Embryonic facial prominence (tissue), 1 donor: ENCODE results near the gene OR2AG1.
"Not testable (repeated sequence)": the region's sequence is repeated elsewhere in the genome, so short reads cannot be mapped to it uniquely, and the experiment has no call there.

Experiments used
- DNase-seq: peaks from one replicate; pipeline ENCODE4 v3.0.0-alpha.2; 2016; ENCODE audit errors: extremely low spot score

OR2AG1 gene

GRCh38 chr11:6790546-6790945 lies 7.7 kb downstream of the OR2AG1 start:
- DNase-seq: no peak

- DNase-seq: no peak
These were observed 11.8 kb downstream of the OR2AG1 start for GRCh38 chr11:6794639-6795038.

- DNase-seq: no peak
These were observed 16.6 kb downstream of the OR2AG1 start, which contains the start of gene OR6A2 for GRCh38 chr11:6799402-6799801. Gene OR6A2, minus strand, starts transcription at chr11:6799689. Its CDS starts 3,981 bp downstream, at chr11:6795708.

GRCh38 chr11:6801075-6801474 lies 18.3 kb downstream of the OR2AG1 start:
- not testable (repeated sequence) for DNase-seq

GRCh38 chr11:6812390-6813005 lies 29.7 kb downstream of the OR2AG1 start:
- no peak for DNase-seq

GRCh38 chr11:6813656-6814055 lies 30.8 kb downstream of the OR2AG1 start:
- DNase-seq: no peak

- DNase-seq: no peak
These were observed 34.9 kb downstream of the OR2AG1 start for GRCh38 chr11:6817694-6818093.

- DNase-seq: no peak
These were observed 36.1 kb downstream of the OR2AG1 start for GRCh38 chr11:6818967-6819366.

GRCh38 chr11:6824136-6824823 lies 41.5 kb downstream of the OR2AG1 start:
- no peak for DNase-seq

- no peak for DNase-seq
These were observed 42.5 kb downstream of the OR2AG1 start for GRCh38 chr11:6825231-6825744.

GRCh38 chr11:6828103-6828502 lies 45.3 kb downstream of the OR2AG1 start:
- DNase-seq: no peak

GRCh38 chr11:6833356-6833755 lies 50.5 kb downstream of the OR2AG1 start:
- DNase-seq: no peak

- DNase-seq: no peak
These were observed 51.2 kb downstream of the OR2AG1 start for GRCh38 chr11:6834021-6834420.
